ENCODE measurements around the gene VAV2. TPM values are rescaled to one million over a fixed set of nuclear protein-coding genes. Genes with fewer than 3 reads are reported as not detected.

VAV2 gene
- total and polyA plus RNA-seq, 9 of the 15 experiments (the other 6 are each of a cell fraction or from before 2014, with no cell fraction given), result 0.01 to 2.7 (median 1.0) TPM; not detected in 1

- POLR2A ChIA-PET, result interaction anchor here (0.6 to 0.9 kb wide), 2 partner anchors 90 to 108 kb away, joined by 3 read pairs; no protein-coding TSS in a partner anchor
- Histone ChIP-seq H3K27me3 (ENCODE audit: control insufficient read depth in 2 of 2, insufficient read depth in 2 of 2, low read length in 2 of 2) (peaks cover 35 to 68% of the 10 kb centered on the region in 2 experiments; a peak in 4 of 5 replicates), H3K27ac (ENCODE audit: extremely low read depth, low read depth, low read length) (no peak overlapping the region), H3K9me1 (ENCODE audit: control insufficient read depth, insufficient read depth, low read length) (no peaks in the 10 kb centered on the region), H2AFZ (ENCODE audit: low read depth, low read length) (no peak overlapping the region), H3K36me3 (ENCODE audit: control insufficient read depth, insufficient read depth, low read length) (no peaks in the 10 kb centered on the region), H3K9me3 (replicated peaks; ENCODE audit: control insufficient read depth, insufficient read depth, low read depth, low read length) (no peaks in the 10 kb centered on the region), H3K9ac (ENCODE audit: insufficient read depth in 1 of 2, low read depth in 2 of 2, low read length in 2 of 2) (no peak overlapping the region), H4K20me1 (replicated peaks; ENCODE audit: control insufficient read depth, insufficient read depth, low read length) (peaks cover 22% of the 10 kb centered on the region), H3K4me1 (replicated peaks in 1 of 2; ENCODE audit: control insufficient read depth in 2 of 2, insufficient read depth in 2 of 2, low read length in 2 of 2) (no peaks in the 10 kb centered on the region), H3K4me2 (ENCODE audit: insufficient read depth, low read length) (no peak overlapping the region), H3K4me3 (no peak overlapping the region), H3K79me2 (ENCODE audit: control insufficient read depth, insufficient read depth, low read length) (no peaks in the 10 kb centered on the region)
- CTCF ChIA-PET (ENCODE audit: low intra/inter-chr PET ratio), result no interaction called here
- FAIRE-seq (no peak), ATAC-seq (no peak), DNase-seq (ENCODE audit: extremely low read depth in 1 of 4, low spot score in 3 of 4) (no peak)
- intact Hi-C loops (cut with micrococcal nuclease), result no loop called here
- no TSS peak for BruUV-seq (replicated peaks)
- TF ChIP-seq PHB (CRISPR knock-in tag; IDR thresholded peaks at IDR 0.05) (no peak), ZNF445 (CRISPR knock-in tag; IDR thresholded peaks at IDR 0.05; ENCODE audit: low read depth) (no peak), MAZ (CRISPR knock-in tag; conservative IDR thresholded peaks at IDR 0.05 in 1 of 2, IDR thresholded peaks at IDR 0.05 in 1 of 2) (no peak), KAT2B (IDR thresholded peaks at IDR 0.05; ENCODE audit: low read depth, low read length) (no peak), HNRNPH1 (optimal IDR thresholded peaks at IDR 0.05; ENCODE audit: low read depth, low read length) (no peak), MCM2 (IDR thresholded peaks at IDR 0.05; ENCODE audit: low read depth) (no peak), POLR2G (IDR thresholded peaks at IDR 0.05; ENCODE audit: low read depth, low read length) (no peak), TFAP4 (CRISPR knock-in tag; IDR thresholded peaks at IDR 0.05; ENCODE audit: borderline replicate concordance) (no peak)
- in situ Hi-C loops (cut with MboI), result no loop called here
- 3% methylated on average over 8 of the region's 9 CpGs for WGBS (ENCODE audit: insufficient coverage, low coverage, missing lambda C conversion rate)
Measured at GRCh38 chr9:133815781-133816180, 176.3 kb downstream of the VAV2 start.

Data from K562 (cell line).